ENCODE results near the gene CREG1. TPM values are rescaled to one million over a fixed set of nuclear protein-coding genes. Genes with fewer than 3 reads are reported as not detected.

Gene CREG1
- total RNA-seq, 6 experiments from 2014 or later: 95.8 to 230 (median 171) TPM

DNA sequence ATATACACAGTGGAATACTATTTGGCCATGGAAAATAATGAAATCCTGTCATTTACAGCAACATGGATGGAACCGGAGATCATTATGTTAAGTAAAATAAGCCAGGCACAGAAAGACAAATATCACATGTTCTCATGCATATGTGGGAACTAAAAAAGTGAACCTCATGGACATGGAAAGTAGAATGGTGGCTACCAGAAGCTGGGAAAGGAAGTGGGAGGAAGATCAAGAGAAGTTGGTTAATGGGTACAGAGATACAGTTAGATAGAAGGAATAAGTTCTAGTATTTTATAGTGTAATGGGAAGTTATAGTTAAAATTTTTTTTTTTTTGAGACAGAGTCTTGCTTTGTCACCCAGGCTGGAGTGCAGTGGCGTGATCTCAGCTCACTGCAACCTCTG, 34.8 kb upstream of the CREG1 start:
- H3K9me3 ChIP-seq: no peaks in the 10 kb centered on the region
- no peaks in the 10 kb centered on the region for H3K36me3 ChIP-seq
- ATAC-seq (no peak), DNase-seq (no peak)
- intact Hi-C loops (cut with DNase I): no loop called here
- TF ChIP-seq, protein P1, sequence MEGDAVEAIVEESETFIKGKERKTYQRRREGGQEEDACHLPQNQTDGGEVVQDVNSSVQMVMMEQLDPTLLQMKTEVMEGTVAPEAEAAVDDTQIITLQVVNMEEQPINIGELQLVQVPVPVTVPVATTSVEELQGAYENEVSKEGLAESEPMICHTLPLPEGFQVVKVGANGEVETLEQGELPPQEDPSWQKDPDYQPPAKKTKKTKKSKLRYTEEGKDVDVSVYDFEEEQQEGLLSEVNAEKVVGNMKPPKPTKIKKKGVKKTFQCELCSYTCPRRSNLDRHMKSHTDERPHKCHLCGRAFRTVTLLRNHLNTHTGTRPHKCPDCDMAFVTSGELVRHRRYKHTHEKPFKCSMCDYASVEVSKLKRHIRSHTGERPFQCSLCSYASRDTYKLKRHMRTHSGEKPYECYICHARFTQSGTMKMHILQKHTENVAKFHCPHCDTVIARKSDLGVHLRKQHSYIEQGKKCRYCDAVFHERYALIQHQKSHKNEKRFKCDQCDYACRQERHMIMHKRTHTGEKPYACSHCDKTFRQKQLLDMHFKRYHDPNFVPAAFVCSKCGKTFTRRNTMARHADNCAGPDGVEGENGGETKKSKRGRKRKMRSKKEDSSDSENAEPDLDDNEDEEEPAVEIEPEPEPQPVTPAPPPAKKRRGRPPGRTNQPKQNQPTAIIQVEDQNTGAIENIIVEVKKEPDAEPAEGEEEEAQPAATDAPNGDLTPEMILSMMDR (IDR thresholded peaks at IDR 0.05): no peak
- TF ChIP-seq POLR2A (IDR thresholded peaks at IDR 0.05): no peak
- H3K4me3 ChIP-seq: no peak overlapping the region
- no peak overlapping the region for H3K27ac ChIP-seq
- H3K27me3 ChIP-seq: no peaks in the 10 kb centered on the region
- WGBS (ENCODE audit: insufficient coverage, low coverage, low lambda C conversion rate, missing lambda C conversion rate): 53% methylated on average over 2 of the region's 2 CpGs
- H3K4me1 ChIP-seq: no peaks in the 10 kb centered on the region

GRCh38 chr1:167587872-167588271, 34.3 kb upstream of the CREG1 start:
- H3K4me1 ChIP-seq: no peaks in the 10 kb centered on the region
- H3K27ac ChIP-seq: no peak overlapping the region
- no peak overlapping the region for H3K4me3 ChIP-seq
- no peaks in the 10 kb centered on the region for H3K27me3 ChIP-seq
- H3K36me3 ChIP-seq: no peaks in the 10 kb centered on the region
- TF ChIP-seq POLR2A (IDR thresholded peaks at IDR 0.05): no peak
- TF ChIP-seq, protein P1 (IDR thresholded peaks at IDR 0.05): no peak
- ATAC-seq (no peak), DNase-seq (no peak)
- intact Hi-C loops (cut with DNase I): no loop called here
- 42% methylated on average over 1 of the region's 1 CpG for WGBS (ENCODE audit: insufficient coverage, low coverage, low lambda C conversion rate, missing lambda C conversion rate)
- no peaks in the 10 kb centered on the region for H3K9me3 ChIP-seq

DNA sequence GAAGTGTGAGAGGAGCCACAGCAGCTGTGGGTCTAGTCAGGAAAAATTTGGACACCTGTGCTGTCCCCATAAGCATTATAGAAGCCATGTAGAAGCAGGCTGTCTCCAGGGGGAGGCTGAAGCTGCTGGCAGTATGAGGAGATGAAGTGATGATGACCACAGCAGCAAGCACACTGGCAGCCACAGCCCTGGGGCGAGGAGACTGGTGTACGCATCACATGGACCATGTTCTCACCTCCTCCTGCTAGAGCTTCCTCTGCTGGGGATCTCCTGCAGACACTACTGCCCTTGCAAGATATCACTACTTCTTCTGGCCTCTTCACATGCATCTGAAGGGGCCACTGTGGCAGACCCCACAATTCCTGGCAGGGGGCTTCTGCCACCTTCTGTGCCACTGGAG, 33.8 kb upstream of the CREG1 start:
- H3K27ac ChIP-seq: no peak overlapping the region
- DNase-seq (no peak), ATAC-seq (peak in 1 of 4 donors; percentile 25)
- no peak for TF ChIP-seq POLR2A (IDR thresholded peaks at IDR 0.05)
- TF ChIP-seq, protein P1 (IDR thresholded peaks at IDR 0.05): no peak
- intact Hi-C loops (cut with DNase I): no loop called here
- no peak overlapping the region for H3K4me3 ChIP-seq
- peaks cover 0 to 3% (median 0%) of the 10 kb centered on the region in 4 donors for H3K4me1 ChIP-seq
- H3K36me3 ChIP-seq: no peaks in the 10 kb centered on the region
- no peaks in the 10 kb centered on the region for H3K27me3 ChIP-seq
- no peaks in the 10 kb centered on the region for H3K9me3 ChIP-seq
- 60% methylated on average over 1 of the region's 2 CpGs for WGBS (ENCODE audit: insufficient coverage, low coverage, low lambda C conversion rate, missing lambda C conversion rate)

GRCh38 chr1:167584581-167584980, 31.0 kb upstream of the CREG1 start:
- H3K4me1 ChIP-seq: peaks cover 0 to 11% (median 0%) of the 10 kb centered on the region in 4 donors
- DNase-seq (no peak), ATAC-seq (no peak)
- H3K27me3 ChIP-seq: no peaks in the 10 kb centered on the region
- H3K36me3 ChIP-seq: no peaks in the 10 kb centered on the region
- TF ChIP-seq, protein P1 (IDR thresholded peaks at IDR 0.05): no peak
- no peak for TF ChIP-seq POLR2A (IDR thresholded peaks at IDR 0.05)
- WGBS (ENCODE audit: insufficient coverage, low coverage, low lambda C conversion rate, missing lambda C conversion rate): 75% methylated on average over 2 of the region's 3 CpGs
- H3K27ac ChIP-seq: no peak overlapping the region
- intact Hi-C loops (cut with DNase I): no loop called here
- H3K9me3 ChIP-seq: no peaks in the 10 kb centered on the region
- H3K4me3 ChIP-seq: no peak overlapping the region

- no peak overlapping the region for H3K4me3 ChIP-seq
- 91% methylated on average over 4 of the region's 4 CpGs for WGBS (ENCODE audit: insufficient coverage, low coverage, low lambda C conversion rate, missing lambda C conversion rate)
- no peaks in the 10 kb centered on the region for H3K36me3 ChIP-seq
- ATAC-seq (no peak), DNase-seq (no peak)
- H3K27ac ChIP-seq: no peak overlapping the region
- H3K27me3 ChIP-seq: no peaks in the 10 kb centered on the region
- intact Hi-C loops (cut with DNase I): no loop called here
- TF ChIP-seq, protein P1 (IDR thresholded peaks at IDR 0.05): no peak
- no peak for TF ChIP-seq POLR2A (IDR thresholded peaks at IDR 0.05)
- no peaks in the 10 kb centered on the region for H3K9me3 ChIP-seq
- H3K4me1 ChIP-seq: peaks cover 0 to 11% (median 0%) of the 10 kb centered on the region in 4 donors
Measured at GRCh38 chr1:167582722-167583121, 29.2 kb upstream of the CREG1 start.

Measured in right lobe of liver (tissue), 6 donors.